DND-41 (cell line): Measurements from ENCODE around the gene NR6A1.
A peak's percentile ranks its signal among the peaks of the same experiment; 100 is the strongest.

ENCODE experiments used
- CTCF ChIP-seq: IDR thresholded peaks from 2 replicates; pipeline ENCODE4 v1.5.1; 2012; ENCODE audit warnings: borderline replicate concordance, low read length, moderate library complexity, mild to moderate bottlenecking; ENCODE audit not compliant: poor library complexity, severe bottlenecking; ENCODE audit errors: extremely low read depth
- EZH2 ChIP-seq: IDR thresholded peaks from 3 replicates; pipeline ENCODE4 v1.6.1; 2012; ENCODE audit warnings: borderline replicate concordance, low read depth, mild to moderate bottlenecking, moderate library complexity, low read length, inconsistent platforms; ENCODE audit not compliant: severe bottlenecking

- TF ChIP-seq EZH2 (no peak), CTCF (peak; percentile 53)
Observed at GRCh38 chr9:124551472-124552272, 219.4 kb downstream of the NR6A1 start.
